Measurements from ENCODE around the gene MICALL1. TPM values are rescaled to one million over a fixed set of nuclear protein-coding genes. Genes with fewer than 3 reads are reported as not detected.

The MICALL1 gene
- total and polyA plus RNA-seq, 7 donors, result 10.3 to 24.7 (median 16.9) TPM

DNA sequence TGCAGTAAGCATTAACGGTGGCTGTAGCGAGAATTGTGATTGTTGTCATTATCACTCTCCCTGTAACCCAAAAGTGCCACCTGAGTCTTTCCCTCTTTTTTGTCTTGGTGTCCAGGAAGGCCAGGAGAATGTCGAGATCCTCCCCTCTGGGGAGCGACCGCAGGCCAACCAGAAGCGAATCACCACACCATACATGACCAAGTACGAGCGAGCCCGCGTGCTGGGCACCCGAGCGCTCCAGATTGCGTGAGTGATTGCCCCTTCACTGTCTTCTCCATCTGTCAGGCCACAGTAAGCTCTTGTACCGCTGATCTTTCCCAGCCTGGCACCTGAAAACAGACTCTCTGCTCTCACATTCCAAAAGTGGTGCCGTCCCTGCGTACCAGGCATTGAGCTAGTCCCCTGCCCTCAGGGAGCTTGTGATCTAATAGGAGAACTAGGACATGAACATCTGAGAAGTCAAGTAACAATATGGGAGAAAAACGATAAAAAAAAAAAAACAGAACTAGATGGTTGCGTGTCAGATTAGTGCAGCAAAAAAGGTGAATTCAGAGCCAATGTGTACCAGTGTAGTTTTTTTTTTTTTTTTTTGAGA lies 53.2 kb downstream of the MICALL1 start:
- intact Hi-C loops (cut with DNase I), result no loop called here
- DNase-seq (no peak), ATAC-seq (no peak)
- Histone ChIP-seq H3K27ac (no peak overlapping the region), H3K4me3 (no peak overlapping the region), H3K9me3 (no peaks in the 10 kb centered on the region), H3K4me1 (peaks cover 14% of the 10 kb centered on the region), H3K27me3 (ENCODE audit: insufficient read depth in 3 of 3, low read length in 2 of 3) (no peaks in the 10 kb centered on the region), H3K36me3 (ENCODE audit: insufficient read depth in 1 of 2, low read depth in 1 of 2) (peaks cover 8 to 73% of the 10 kb centered on the region in 2 donors)
- TF ChIP-seq, protein P1, sequence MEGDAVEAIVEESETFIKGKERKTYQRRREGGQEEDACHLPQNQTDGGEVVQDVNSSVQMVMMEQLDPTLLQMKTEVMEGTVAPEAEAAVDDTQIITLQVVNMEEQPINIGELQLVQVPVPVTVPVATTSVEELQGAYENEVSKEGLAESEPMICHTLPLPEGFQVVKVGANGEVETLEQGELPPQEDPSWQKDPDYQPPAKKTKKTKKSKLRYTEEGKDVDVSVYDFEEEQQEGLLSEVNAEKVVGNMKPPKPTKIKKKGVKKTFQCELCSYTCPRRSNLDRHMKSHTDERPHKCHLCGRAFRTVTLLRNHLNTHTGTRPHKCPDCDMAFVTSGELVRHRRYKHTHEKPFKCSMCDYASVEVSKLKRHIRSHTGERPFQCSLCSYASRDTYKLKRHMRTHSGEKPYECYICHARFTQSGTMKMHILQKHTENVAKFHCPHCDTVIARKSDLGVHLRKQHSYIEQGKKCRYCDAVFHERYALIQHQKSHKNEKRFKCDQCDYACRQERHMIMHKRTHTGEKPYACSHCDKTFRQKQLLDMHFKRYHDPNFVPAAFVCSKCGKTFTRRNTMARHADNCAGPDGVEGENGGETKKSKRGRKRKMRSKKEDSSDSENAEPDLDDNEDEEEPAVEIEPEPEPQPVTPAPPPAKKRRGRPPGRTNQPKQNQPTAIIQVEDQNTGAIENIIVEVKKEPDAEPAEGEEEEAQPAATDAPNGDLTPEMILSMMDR (IDR thresholded peaks at IDR 0.05), result no peak
- 95 to 97% (median 97%) methylated on average over 18 of the region's 18 CpGs for WGBS, 3 donors

DNA sequence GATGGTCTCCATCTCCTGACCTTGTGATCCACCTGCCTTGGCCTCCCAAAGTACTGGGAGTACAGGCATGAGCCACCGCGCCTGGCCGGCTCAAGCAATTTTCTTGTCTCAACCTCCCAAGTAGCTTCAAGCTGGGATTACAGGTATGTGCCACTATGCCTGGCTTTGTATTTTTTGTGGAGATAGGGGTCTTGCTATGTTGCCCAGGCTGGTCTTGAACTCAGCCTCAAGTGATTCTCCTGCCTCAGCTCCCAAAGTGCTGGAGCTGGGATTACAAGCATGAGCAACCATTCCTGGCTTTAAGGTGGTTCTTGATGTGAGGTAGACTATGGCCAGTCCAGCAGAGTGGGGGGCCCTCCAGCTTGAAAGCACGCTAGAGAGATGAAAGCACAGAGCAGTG lies 55.0 kb downstream of the MICALL1 start:
- Histone ChIP-seq H3K9me3 (no peaks in the 10 kb centered on the region), H3K27me3 (ENCODE audit: insufficient read depth in 3 of 3, low read length in 2 of 3) (no peaks in the 10 kb centered on the region), H3K4me3 (no peak overlapping the region), H3K27ac (no peak overlapping the region), H3K36me3 (ENCODE audit: insufficient read depth in 1 of 2, low read depth in 1 of 2) (peaks cover 8 to 77% of the 10 kb centered on the region in 2 donors), H3K4me1 (peaks cover 15% of the 10 kb centered on the region)
- DNase-seq (no peak), ATAC-seq (no peak)
- WGBS, 3 donors, result 96 to 99% (median 98%) methylated on average over 4 of the region's 4 CpGs
- TF ChIP-seq, protein P1 (IDR thresholded peaks at IDR 0.05), result no peak
- intact Hi-C loops (cut with DNase I), result loop anchor here in 1 of 2 donors (10.0 kb wide), 1 partner anchor 146 kb away; no protein-coding TSS in a partner anchor

DNA sequence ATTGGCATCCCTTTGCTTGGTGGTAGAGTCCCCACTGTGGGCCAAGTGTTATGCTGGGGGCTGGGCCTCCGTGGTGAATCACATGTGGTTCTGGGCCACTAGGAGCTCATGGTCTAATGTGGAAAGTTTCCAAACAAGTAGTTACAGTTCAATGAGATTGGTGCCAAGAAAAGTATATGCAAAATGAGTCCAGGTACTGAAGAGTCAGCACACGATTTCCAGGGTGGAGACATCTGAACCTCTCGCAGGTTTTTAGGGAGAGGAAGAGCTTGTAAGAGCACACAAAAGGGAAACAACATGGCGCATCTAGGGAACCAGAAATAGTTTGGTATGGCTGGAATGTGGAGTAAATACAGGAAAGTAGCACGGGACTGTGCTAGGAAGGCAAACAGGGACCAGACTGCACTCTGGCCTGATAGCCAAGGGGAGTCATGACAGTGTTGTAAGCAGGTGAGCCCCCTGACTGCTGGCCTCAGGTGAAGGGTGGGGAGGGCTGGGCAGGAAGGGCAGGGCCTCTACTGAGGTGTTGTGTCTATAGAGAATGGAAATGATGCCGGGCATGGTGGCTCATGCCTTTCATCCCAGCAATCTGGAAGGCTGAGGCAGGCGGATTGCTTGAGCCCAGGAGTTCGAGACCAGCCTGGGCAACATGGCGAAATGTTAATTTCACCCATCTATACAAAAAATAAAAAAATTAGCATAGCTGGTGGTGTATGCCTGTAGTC lies 60.0 kb downstream of the MICALL1 start:
- Histone ChIP-seq H3K36me3 (ENCODE audit: insufficient read depth in 1 of 2, low read depth in 1 of 2) (peaks cover 9 to 64% of the 10 kb centered on the region in 2 donors), H3K27ac (no peak overlapping the region), H3K4me3 (no peak overlapping the region), H3K27me3 (ENCODE audit: insufficient read depth in 3 of 3, low read length in 2 of 3) (no peaks in the 10 kb centered on the region), H3K4me1 (peaks cover 9% of the 10 kb centered on the region), H3K9me3 (no peaks in the 10 kb centered on the region)
- ATAC-seq (no peak), DNase-seq (no peak)
- 76 to 88% (median 80%) methylated on average over 9 of the region's 9 CpGs for WGBS, 3 donors
- intact Hi-C loops (cut with DNase I), result loop anchor here (5.0 to 10.0 kb wide), 2 partner anchors 149 to 151 kb away; no protein-coding TSS in a partner anchor
- TF ChIP-seq, protein P1 (IDR thresholded peaks at IDR 0.05), result no peak

DNA sequence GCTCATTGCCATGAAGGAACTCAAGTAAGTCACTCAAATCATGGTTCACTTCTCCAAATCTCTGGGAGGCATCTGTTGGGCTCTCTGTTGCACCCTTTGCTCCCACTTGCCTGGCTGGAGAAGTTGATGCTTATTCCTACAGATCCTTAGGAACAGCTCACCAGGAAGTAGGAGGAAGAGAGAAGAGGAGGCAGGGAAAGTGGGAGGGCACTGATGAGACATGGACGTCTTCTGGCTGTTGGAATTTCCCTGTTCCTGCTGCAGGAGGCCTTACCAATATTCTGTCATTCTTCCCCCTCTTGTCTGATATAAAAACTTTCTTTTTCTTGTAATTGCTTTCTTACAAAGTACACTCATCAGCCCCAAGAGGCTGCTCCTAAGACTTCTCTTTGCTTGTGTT lies 61.0 kb downstream of the MICALL1 start:
- TF ChIP-seq, protein P1 (IDR thresholded peaks at IDR 0.05), result no peak
- ATAC-seq, result no peak
- WGBS, 3 donors, result 46 to 67% (median 66%) methylated on average over 1 of the region's 1 CpG
- intact Hi-C loops (cut with DNase I), result loop anchor here (5.0 to 10.0 kb wide), 2 partner anchors 150 to 152 kb away; no protein-coding TSS in a partner anchor
- Histone ChIP-seq H3K4me1 (peaks cover 9% of the 10 kb centered on the region), H3K9me3 (no peaks in the 10 kb centered on the region), H3K36me3 (ENCODE audit: insufficient read depth in 1 of 2, low read depth in 1 of 2) (peaks cover 9 to 53% of the 10 kb centered on the region in 2 donors), H3K27ac (no peak overlapping the region), H3K4me3 (no peak overlapping the region), H3K27me3 (ENCODE audit: insufficient read depth in 3 of 3, low read length in 2 of 3) (no peaks in the 10 kb centered on the region)
- DNase-seq, result no peak
